Activated T-helper 9 cell treated with anti-CD3 and anti-CD28 coated beads, Interleukin-2, amount 50 U/mL, for 16 hours (primary cell): ENCODE results near the gene SGF29.
"Not testable (repeated sequence)": the region's sequence is repeated elsewhere in the genome, so short reads cannot be mapped to it uniquely, and the experiment has no call there.

Experiments used
- DNase-seq: peaks from one replicate; pipeline ENCODE4 v3.0.0-alpha.2; 2020; ENCODE audit warnings: low read depth

The SGF29 gene

GRCh38 chr16:28596115-28596630, 42.5 kb downstream of the SGF29 start:
- DNase-seq = no peak

DNA sequence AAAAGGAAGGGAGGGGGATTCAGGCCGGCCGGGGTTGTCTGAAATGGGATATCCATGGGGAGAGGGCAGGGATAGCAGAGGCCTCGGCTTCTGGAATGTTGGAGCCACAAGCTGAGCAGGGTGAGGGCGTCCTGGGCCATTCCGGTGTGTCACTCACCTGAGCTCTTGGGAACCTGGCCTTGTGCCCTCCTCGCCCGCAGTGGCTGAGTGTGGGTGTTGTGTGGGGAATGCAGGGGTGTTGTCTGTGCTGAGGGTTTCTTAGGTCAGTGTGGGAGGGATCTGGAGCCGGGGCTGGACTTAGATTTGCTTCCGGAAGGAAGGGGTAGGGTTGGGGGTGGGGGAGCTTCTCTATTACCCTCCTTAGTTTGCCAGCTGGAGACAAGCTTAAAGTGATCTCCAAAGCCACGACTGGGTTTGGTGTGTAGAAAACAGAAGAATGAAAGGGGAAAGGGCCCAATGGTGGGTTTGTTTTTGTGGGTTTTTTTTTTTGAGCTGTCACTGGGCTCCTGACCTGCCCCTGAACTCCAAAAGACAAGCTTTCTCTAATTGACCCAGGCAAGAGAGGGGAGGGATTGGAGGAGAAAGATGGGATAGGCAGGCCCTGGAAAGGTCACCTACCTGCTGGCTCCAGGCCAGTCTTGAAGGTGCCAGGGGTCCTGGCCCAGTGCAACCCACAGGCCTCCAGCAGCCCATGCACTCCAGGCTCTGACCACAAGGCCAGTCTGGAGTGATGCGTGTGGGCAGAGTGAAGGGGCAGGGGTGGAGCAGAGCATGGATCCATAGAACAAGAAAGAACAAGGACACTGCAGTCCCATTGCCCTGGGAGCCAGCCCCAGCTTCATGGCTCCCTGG, 43.3 kb downstream of the SGF29 start, which contains the start of gene SULT1A2:
Gene SULT1A2, minus strand, starts transcription at position 211 of the 852 bp plus-strand sequence. CDS start 1,120 bp downstream, outside the sequence.
- no peak for DNase-seq

- DNase-seq = no peak
Observed at GRCh38 chr16:28597692-28598261, 44.1 kb downstream of the SGF29 start.

- not testable (repeated sequence) for DNase-seq
Observed at GRCh38 chr16:28599377-28600285, 45.9 kb downstream of the SGF29 start.

GRCh38 chr16:28600965-28601364, 47.2 kb downstream of the SGF29 start:
- DNase-seq = not testable (repeated sequence)

- not testable (repeated sequence) for DNase-seq
Observed at GRCh38 chr16:28601589-28601988, 47.9 kb downstream of the SGF29 start.

DNA sequence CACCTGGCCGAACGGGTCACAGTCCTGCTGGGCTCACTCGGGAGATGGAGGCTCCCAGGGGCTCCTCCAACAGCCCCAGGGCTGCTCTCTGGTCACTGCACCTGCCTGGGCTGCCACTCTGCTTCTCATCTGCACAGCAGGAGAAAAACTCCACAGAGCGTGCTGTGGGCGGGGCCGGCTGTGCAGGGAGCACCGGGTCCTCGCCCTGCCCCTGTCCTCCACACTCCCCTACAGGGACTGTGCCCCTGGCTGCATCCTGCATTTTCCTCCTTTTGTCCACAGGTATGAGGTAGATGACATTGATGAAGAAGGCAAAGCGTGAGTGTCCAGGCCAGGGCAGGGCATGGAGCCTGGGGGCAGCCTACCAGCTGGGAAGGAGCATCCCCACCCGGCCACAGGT, 48.3 kb downstream of the SGF29 start:
- DNase-seq = not testable (repeated sequence)

DNA sequence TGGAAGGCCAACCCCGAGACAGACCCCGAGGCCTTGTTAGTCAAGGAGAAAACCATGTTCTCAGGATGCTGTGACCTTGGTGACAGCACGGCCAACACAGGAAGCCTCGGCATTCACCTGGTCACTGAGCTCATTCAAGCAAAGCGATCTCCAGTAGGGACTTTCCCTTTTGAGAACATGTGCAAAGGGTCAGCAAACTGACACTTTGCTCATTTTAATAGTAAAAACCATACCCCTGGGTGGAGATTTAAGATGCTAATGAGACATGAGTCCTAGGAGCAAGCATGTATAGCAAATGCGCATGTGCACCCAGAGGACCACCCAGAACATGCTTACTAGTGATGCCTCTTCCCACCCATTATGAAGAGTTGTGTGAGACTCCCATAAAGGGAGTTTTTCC, 48.8 kb downstream of the SGF29 start:
- DNase-seq = no peak

DNA sequence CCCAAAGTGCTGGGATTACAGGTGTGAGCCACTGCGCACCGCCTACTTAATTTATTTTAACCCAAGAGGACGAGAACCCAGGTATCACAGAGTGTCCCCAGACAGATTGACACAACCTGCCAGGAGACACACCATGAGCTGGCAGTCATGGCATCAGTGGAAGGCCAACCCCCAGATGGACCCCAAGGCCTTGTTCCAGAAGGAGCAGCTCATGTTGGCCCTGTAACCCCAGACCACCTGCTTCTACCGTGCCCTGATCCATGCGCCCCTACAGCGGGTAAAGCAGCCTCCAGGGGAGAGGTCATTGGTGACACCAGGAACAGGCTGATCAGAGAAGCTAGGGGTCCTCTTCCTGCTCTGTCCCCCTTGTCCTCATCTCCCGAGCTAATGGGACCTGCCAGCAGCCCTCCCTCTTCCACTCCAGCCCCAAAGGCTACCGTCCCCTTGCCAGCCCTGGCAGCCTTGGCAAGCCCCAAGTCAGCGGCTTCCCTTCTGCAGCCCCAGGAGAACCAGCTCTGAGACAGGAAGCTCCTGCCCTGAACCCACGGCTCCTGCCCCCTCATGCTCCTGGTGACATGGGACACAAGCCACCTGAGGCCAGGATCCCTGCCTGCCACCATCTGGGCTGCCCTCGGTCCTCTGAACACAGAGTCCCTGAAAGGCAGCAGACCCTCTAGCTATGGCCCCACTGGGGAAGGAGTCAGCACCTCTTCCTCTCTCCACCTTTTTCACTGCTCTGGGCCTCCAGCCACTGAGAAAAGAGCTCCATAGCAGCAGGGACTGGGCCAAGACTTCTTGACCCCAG, 49.9 kb downstream of the SGF29 start:
- no peak for DNase-seq

DNA sequence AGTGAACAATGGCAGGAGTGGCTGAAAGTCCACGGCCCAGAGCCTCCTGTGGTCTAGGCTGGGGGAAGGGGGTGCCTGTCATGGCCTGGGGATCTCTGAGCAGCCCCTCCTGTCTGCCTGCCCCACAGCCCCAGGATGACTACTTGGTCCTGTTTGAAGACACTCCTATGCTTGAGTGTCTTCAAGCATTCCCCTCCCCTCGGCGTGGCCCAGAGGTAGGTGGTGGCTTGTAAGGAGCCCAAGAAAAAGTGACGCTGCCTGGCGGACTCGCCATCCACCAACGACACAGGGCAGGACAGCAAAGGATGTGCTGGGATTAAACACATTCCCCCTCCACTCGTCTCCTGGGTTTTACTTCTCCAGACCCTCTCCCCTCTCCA, 50.5 kb downstream of the SGF29 start:
- no peak for DNase-seq

- no peak for DNase-seq
Observed at GRCh38 chr16:28606291-28607115, 52.8 kb downstream of the SGF29 start.

- no peak for DNase-seq
Observed at GRCh38 chr16:28607116-28607623, 53.5 kb downstream of the SGF29 start.

DNA sequence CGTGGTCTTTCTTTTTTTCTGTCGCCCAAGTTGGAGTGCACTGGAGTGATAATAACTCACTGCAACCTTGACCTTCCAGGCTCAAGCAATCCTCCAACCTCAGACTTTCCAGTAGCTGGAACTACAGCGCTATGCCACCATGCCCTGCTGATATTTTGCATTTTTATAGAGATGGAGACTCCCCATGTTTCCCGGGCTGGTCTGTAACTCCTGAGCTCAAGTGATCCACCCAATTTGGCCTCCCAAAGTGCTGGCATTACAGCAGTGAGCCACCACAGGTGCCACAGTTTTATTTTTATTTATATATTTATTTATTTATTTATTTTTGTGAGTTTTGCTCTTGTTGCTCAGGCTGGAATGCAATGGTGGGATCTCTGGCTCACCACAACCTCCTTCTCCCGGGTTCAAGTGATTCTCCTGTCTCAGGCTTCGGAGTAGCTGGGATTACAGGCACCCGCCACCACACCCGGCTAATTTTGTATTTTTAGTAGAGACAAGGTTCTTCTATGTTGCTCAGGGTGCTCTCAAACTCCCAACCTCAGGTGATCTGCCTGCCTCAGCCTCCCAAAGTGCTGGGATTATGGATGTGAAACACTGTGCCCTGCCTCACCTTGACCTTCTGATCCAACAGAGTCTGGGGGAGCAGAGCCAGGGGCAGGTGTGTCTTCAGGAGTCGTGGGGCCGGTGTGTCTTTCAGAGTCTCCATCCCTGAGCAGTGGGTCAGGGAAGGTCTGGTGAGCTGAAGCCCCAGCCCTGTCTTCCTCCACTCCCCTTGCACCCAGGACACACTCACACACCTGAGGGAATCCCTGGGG, 54.2 kb downstream of the SGF29 start:
- not testable (repeated sequence) for DNase-seq

- not testable (repeated sequence) for DNase-seq
Observed at GRCh38 chr16:28608496-28608808, 54.7 kb downstream of the SGF29 start.

DNA sequence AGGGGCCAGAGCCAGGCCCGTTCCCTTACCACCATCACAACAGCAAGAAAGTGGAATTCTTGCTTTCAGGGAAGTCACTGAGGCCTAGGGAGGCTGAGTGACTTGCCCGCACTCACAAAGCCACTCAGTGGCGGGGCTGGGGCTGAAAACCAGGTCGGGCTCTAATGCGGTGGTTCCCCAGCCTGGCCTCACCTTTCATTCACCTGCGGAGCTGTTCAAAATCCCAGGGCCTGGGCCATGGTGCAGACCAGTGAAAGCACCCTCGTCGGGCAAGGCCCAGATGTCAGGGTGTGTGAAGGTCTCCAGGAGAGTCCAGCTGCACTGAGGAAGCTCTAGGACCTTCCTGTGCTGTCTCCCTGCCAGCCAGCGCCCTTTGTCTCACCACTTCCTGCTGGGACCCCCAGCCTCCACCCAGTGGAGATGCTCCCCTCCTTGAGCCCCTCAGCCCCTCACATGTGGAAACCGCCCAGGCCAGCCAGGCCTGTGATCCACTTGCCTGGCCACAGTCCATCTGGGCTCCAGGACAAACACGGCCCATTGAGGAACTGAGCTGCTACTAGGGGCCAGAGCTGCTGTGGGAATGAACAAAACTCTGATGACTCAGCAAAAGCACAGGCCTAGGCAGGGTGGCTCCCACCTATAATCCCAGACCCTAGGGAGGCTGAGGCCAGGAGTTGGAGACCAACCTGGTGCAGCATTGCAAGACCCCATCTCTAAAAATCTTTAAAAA, 55.3 kb downstream of the SGF29 start:
- DNase-seq = not testable (repeated sequence)

GRCh38 chr16:28609631-28610594, 56.2 kb downstream of the SGF29 start, which contains the start of gene SULT1A1:
Gene SULT1A1, minus strand, starts transcription at chr16:28610044. Its CDS starts 1,189 bp downstream, at chr16:28608855.
- DNase-seq = no peak

DNA sequence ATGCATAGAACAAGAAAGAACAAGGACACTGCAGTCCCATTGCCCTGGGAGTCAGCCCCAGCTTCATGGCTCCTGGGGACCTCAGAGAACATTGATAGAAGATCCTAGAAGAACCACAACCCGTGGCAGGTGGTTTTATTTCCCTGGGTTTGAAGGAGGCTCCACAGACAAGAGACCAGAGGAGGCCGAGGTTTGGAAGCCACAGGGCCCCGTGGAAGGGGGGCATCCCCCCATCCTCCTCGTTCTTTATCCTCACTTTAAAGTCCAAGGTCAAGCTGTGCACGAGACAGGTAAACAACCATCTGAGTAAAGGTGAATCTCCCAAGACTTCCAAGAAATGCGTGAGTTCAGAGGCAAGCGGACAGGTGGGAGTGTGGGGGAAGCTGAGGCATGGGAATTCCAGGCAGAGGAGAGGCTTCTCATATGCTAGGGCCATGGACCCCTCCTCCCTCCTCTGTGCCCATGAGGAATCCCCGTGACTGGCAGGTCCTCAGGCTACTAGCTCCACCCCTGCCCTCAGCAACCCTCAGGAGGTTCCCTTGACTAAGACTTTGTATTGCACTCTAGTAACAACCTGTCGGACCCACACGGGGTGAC, 57.0 kb downstream of the SGF29 start:
- DNase-seq = no peak
